Caco-2 (cell line): ENCODE results near the gene PARP3. TPM values are rescaled to one million over a fixed set of nuclear protein-coding genes. Genes with fewer than 3 reads are reported as not detected.

Source experiments
- BruUV-seq: library from RNA; stranded (reverse); fragments of 400-500 nt; replicated peaks from 2 replicates; lab custom pipeline; 2021; lab: Mats Ljungman, UMichigan
- CTCF ChIA-PET: fragments of 300-600 bp; sonication (Branson Sonifier 250); formaldehyde crosslinking; loops from one replicate; lab custom pipeline; 2022; ENCODE audit warnings: antibody characterized with exemption; lab: Charles Lee
- POLR2A ChIA-PET: fragments of 300-600 bp; sonication (Branson Sonifier 250); formaldehyde crosslinking; loops from one replicate; lab custom pipeline; 2022; ENCODE audit warnings: antibody characterized with exemption; lab: Charles Lee
- DNase-seq, 2 experiments: peaks; one replicate each; pipeline versions ENCODE4 v3.0.0 to v3.0.0-alpha.2; 2020 to 2022
- H3K27me3 ChIP-seq: replicated peaks from 2 replicates; pipeline ENCODE4 v1.6.0; 2011; ENCODE audit warnings: low read length; ENCODE audit not compliant: control insufficient read depth, insufficient read depth
- H3K36me3 ChIP-seq: 2 replicates; pipeline ENCODE4 v1.5.1; 2011; ENCODE audit warnings: low read length; ENCODE audit not compliant: control insufficient read depth, insufficient read depth
- H3K4me1 ChIP-seq: fragments of 250-450 bp; sonication (Bioruptor Pico); 2 replicates; pipeline ENCODE4 v1.5.1; 2020; ENCODE audit warnings: mild to moderate bottlenecking
- H3K4me3 ChIP-seq: 2 replicates; pipeline ENCODE4 v1.5.1; 2011; ENCODE audit warnings: low read depth, mild to moderate bottlenecking, control low read depth, low read length
- H3K9me3 ChIP-seq: fragments of 250-450 bp; sonication (Bioruptor Pico); 2 replicates; pipeline ENCODE4 v1.5.1; 2020; ENCODE audit warnings: mild to moderate bottlenecking, moderate library complexity
- H3K27ac Mint-ChIP-seq: one replicate; pipeline ENCODE4 v1.8.0; 2022; ENCODE audit warnings: mixed read lengths; ENCODE audit not compliant: unreplicated experiment
- H3K27me3 Mint-ChIP-seq: one replicate; pipeline ENCODE4 v1.8.0; 2022; ENCODE audit warnings: mixed read lengths; ENCODE audit not compliant: insufficient read depth, unreplicated experiment
- H3K36me3 Mint-ChIP-seq: one replicate; pipeline ENCODE4 v1.8.0; 2022; ENCODE audit warnings: mild to moderate bottlenecking, mixed read lengths; ENCODE audit not compliant: insufficient read depth, unreplicated experiment
- H3K4me1 Mint-ChIP-seq: one replicate; pipeline ENCODE4 v1.8.0; 2022; ENCODE audit warnings: low read depth, mixed read lengths; ENCODE audit not compliant: unreplicated experiment
- H3K4me3 Mint-ChIP-seq: one replicate; pipeline ENCODE4 v1.8.0; 2022; ENCODE audit warnings: mild to moderate bottlenecking, moderate library complexity, mixed read lengths; ENCODE audit not compliant: unreplicated experiment
- H3K9me3 Mint-ChIP-seq: one replicate; pipeline ENCODE4 v1.8.0; 2022; ENCODE audit warnings: mixed read lengths; ENCODE audit not compliant: unreplicated experiment
- intact Hi-C: fragments of 100-400 bp; cut with micrococcal nuclease; formaldehyde crosslinking; loops from one replicate; pipeline ENCODE4 v1.10.0; 2022; ENCODE audit not compliant: unreplicated experiment
- total RNA-seq: library from RNA; stranded (reverse); gene quantifications from 2 replicates; pipeline ENCODE4 v1.2.3, GENCODE V29; 2022
- TF ChIP-seq, protein P1 (sequence below), 2 experiments: fragments of 200-600 bp in 1 of 2; IDR thresholded peaks; 1 replicate in 1 of 2; 2 replicates in 1 of 2; pipeline versions ENCODE4 v1.5.1 to v1.8.0; 2011 to 2022; ENCODE audit warnings: antibody characterized with exemption in 1 of 2, control low read depth in 1 of 2, inconsistent platforms in 1 of 2, low read depth in 1 of 2, low read length in 1 of 2, mild to moderate bottlenecking in 1 of 2, moderate library complexity in 1 of 2; ENCODE audit not compliant: insufficient read depth in 1 of 2, severe bottlenecking in 1 of 2, unreplicated experiment in 1 of 2

PARP3 gene
- total RNA-seq, 1 experiment from 2014 or later = 3.3 TPM

DNA sequence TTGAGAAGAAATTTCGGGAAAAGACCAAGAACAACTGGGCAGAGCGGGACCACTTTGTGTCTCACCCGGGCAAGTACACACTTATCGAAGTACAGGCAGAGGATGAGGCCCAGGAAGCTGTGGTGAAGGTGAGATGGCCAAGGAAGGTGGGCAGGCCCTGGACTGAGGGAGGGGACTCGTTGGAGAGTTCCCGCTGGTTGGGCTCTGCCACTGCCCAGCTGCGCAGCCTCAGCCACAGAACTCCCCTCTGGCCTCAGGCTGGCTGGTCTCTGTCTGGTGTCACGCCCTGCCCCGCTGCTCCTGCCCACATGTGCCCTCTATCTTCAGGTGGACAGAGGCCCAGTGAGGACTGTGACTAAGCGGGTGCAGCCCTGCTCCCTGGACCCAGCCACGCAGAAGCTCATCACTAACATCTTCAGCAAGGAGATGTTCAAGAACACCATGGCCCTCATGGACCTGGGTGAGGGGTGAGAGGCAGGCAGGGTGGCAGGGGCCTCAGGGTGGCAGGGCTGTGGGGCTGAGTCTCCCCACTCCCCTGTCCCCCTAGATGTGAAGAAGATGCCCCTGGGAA lies 2.4 kb downstream of the PARP3 start:
- Histone ChIP-seq H3K4me3 (no peak overlapping the region), H3K9me3 (no peaks in the 10 kb centered on the region), H3K4me1 (peaks cover 13% of the 10 kb centered on the region), H3K36me3 (no peaks in the 10 kb centered on the region), H3K27me3 (no peaks in the 10 kb centered on the region)
- peak overlapping the region; percentile 42 for H3K27ac Mint-ChIP-seq
- intact Hi-C loops = no loop called here
- H3K27me3 Mint-ChIP-seq = no peaks in the 10 kb centered on the region
- ChIA-PET CTCF (no interaction called here), POLR2A (interaction anchor here (0.6 kb wide), 1 partner anchor 407 kb away, joined by 3 read pairs; no protein-coding TSS in a partner anchor)
- H3K36me3 Mint-ChIP-seq = peaks cover 7% of the 10 kb centered on the region
- no peak for DNase-seq
- H3K4me1 Mint-ChIP-seq = peaks cover 7% of the 10 kb centered on the region
- TF ChIP-seq, protein P1, sequence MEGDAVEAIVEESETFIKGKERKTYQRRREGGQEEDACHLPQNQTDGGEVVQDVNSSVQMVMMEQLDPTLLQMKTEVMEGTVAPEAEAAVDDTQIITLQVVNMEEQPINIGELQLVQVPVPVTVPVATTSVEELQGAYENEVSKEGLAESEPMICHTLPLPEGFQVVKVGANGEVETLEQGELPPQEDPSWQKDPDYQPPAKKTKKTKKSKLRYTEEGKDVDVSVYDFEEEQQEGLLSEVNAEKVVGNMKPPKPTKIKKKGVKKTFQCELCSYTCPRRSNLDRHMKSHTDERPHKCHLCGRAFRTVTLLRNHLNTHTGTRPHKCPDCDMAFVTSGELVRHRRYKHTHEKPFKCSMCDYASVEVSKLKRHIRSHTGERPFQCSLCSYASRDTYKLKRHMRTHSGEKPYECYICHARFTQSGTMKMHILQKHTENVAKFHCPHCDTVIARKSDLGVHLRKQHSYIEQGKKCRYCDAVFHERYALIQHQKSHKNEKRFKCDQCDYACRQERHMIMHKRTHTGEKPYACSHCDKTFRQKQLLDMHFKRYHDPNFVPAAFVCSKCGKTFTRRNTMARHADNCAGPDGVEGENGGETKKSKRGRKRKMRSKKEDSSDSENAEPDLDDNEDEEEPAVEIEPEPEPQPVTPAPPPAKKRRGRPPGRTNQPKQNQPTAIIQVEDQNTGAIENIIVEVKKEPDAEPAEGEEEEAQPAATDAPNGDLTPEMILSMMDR (IDR thresholded peaks at IDR 0.05; ENCODE audit: insufficient read depth in 1 of 2, low read depth in 1 of 2, low read length in 1 of 2, severe bottlenecking in 1 of 2, unreplicated experiment in 1 of 2) = no peak
- BruUV-seq = no TSS peak
- no peak overlapping the region for H3K4me3 Mint-ChIP-seq
- no peaks in the 10 kb centered on the region for H3K9me3 Mint-ChIP-seq

DNA sequence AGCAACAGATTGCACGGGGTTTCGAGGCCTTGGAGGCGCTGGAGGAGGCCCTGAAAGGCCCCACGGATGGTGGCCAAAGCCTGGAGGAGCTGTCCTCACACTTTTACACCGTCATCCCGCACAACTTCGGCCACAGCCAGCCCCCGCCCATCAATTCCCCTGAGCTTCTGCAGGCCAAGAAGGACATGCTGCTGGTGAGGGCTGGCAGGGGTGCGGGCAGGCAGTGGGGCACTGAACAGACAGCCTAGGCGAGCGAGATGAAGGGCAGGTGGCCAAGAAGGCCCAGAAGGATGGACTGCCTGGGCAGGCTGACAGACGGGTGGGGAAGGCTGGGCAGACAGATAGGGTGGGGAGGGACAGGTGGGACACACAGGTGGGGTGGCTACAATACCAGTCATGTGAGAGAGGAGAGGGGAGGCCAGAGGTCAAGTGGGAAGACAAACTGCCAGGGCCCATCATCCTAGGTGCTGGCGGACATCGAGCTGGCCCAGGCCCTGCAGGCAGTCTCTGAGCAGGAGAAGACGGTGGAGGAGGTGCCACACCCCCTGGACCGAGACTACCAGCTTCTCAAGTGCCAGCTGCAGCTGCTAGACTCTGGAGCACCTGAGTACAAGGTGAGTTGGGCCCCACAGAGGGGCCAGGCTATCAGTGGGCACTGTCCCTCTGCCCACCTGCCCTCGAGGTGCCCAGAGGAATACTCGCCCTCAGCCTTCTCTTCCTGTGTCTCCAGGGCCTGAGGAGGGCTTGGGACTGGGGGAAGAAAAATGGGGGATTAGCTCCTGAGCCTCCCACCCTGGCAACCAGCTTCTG lies 3.1 kb downstream of the PARP3 start:
- ChIA-PET POLR2A (interaction anchor here (0.6 kb wide), 1 partner anchor 407 kb away, joined by 3 read pairs; no protein-coding TSS in a partner anchor), CTCF (no interaction called here)
- Histone ChIP-seq H3K36me3 (no peaks in the 10 kb centered on the region), H3K4me1 (peaks cover 13% of the 10 kb centered on the region), H3K27me3 (no peaks in the 10 kb centered on the region), H3K9me3 (no peaks in the 10 kb centered on the region), H3K4me3 (no peak overlapping the region)
- Mint-ChIP-seq H3K36me3 (peaks cover 7% of the 10 kb centered on the region), H3K9me3 (no peaks in the 10 kb centered on the region), H3K4me3 (no peak overlapping the region), H3K27me3 (no peaks in the 10 kb centered on the region), H3K27ac (no peak overlapping the region), H3K4me1 (peaks cover 7% of the 10 kb centered on the region)
- no TSS peak for BruUV-seq
- TF ChIP-seq, protein P1 (IDR thresholded peaks at IDR 0.05; ENCODE audit: insufficient read depth in 1 of 2, low read depth in 1 of 2, low read length in 1 of 2, severe bottlenecking in 1 of 2, unreplicated experiment in 1 of 2) = no peak
- intact Hi-C loops = no loop called here
- peak in 1 of 2 experiments; percentile 25 for DNase-seq

DNA sequence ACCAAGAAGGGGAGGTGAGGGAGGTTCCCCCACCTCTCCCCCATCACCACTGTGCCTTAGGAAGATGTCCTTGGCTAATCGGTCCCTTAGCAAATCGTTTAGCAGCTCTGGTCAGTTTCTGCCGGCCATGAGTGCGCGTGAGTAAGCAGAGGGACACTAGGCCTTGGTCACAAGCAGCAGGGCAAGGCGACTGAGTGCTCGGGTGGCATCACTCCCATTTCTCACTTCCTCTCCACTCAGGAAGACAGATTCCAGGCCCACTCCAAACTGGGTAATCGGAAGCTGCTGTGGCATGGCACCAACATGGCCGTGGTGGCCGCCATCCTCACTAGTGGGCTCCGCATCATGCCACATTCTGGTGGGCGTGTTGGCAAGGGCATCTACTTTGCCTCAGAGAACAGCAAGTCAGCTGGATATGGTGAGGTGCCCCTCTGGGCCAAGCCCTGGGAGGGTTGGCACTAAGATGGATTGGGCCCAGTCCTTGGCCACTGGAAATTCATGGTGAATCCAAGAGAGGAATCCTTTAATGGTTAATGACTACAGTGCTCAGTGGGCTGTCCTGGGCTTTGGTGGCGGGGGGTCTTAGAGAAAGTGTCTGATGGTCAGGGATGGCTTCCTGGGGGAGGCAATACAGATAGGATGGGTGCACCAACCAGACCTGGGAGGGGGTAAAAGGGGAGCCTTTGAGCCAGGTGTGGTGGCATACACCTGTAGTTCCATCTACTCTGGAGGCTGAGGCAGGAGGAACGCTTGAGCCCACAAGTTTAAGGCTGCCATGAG lies 4.0 kb downstream of the PARP3 start:
- H3K4me1 ChIP-seq = peaks cover 8% of the 10 kb centered on the region
- TF ChIP-seq, protein P1 (IDR thresholded peaks at IDR 0.05; ENCODE audit: insufficient read depth in 1 of 2, low read depth in 1 of 2, low read length in 1 of 2, severe bottlenecking in 1 of 2, unreplicated experiment in 1 of 2) = no peak
- H3K9me3 Mint-ChIP-seq = no peaks in the 10 kb centered on the region
- POLR2A ChIA-PET = no interaction called here
- no peak overlapping the region for H3K4me3 Mint-ChIP-seq
- H3K36me3 ChIP-seq = no peaks in the 10 kb centered on the region
- no peaks in the 10 kb centered on the region for H3K27me3 ChIP-seq
- no TSS peak for BruUV-seq
- no peaks in the 10 kb centered on the region for H3K4me1 Mint-ChIP-seq
- no peak for DNase-seq
- H3K9me3 ChIP-seq = no peaks in the 10 kb centered on the region
- intact Hi-C loops = no loop called here
- CTCF ChIA-PET = no interaction called here
- no peak overlapping the region for H3K27ac Mint-ChIP-seq
- H3K4me3 ChIP-seq = no peak overlapping the region
- H3K27me3 Mint-ChIP-seq = no peaks in the 10 kb centered on the region
- no peaks in the 10 kb centered on the region for H3K36me3 Mint-ChIP-seq
